Right hindlimb (tissue), 1 donor: Measurements from ENCODE around the gene ECI1.

Experiments
- DNase-seq: peaks from one replicate; pipeline ENCODE4 v3.0.0-alpha.2; 2018

ECI1 gene

GRCh38 chr16:2194166-2194834, 57.1 kb downstream of the ECI1 start:
- no peak for DNase-seq

DNA sequence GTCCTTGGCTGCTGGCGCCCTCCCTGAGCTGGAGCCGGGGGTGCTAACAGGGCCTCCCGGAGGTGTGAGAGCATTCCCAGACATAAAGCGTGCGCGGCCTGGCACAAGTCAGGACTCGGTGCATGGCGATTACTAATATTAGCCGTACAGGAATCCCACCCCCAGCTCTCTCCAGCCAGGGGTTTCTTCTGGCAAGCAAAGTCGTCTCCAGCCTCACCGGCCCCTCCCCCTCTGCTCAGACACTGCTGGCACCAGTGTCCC, 60.0 kb downstream of the ECI1 start:
- no peak for DNase-seq

DNA sequence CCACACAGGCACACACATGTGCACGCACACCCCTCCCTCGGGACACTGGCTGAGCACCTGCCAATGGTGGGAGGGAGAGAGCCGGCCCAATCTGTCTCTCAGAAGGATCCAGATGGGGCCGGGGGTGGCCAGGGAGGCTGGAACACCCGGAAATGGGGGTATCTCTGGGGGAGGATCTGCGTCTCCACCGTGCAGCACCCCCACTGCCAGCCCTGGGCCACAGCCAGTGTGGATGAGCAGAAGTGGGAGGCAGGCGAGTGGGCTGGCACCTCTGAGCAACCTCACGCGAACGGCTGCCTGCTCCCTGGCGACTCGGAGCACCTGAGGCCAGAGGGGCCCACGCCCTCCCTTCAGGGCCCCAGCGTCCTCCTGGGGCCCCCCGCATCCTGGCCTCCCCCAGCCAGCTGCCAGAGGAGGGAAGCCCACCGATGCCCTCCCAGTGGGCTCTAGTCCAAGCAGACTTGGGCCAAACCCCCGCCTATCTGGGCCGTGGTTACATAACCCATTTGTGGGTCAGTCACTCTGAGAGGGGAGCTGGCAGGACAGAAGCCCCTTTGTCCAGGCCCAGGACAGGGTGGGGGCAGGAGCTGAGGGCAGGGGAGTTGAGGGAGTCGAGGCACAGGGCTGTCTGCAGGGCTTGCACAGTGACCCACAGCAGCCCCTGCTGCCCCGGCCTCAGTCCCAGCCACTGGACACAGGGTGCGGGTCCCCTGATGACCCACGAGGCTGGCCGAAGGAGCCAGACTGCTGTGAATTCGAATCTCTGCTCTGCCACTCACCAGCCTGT, 60.5 kb downstream of the ECI1 start:
- DNase-seq = no peak

DNA sequence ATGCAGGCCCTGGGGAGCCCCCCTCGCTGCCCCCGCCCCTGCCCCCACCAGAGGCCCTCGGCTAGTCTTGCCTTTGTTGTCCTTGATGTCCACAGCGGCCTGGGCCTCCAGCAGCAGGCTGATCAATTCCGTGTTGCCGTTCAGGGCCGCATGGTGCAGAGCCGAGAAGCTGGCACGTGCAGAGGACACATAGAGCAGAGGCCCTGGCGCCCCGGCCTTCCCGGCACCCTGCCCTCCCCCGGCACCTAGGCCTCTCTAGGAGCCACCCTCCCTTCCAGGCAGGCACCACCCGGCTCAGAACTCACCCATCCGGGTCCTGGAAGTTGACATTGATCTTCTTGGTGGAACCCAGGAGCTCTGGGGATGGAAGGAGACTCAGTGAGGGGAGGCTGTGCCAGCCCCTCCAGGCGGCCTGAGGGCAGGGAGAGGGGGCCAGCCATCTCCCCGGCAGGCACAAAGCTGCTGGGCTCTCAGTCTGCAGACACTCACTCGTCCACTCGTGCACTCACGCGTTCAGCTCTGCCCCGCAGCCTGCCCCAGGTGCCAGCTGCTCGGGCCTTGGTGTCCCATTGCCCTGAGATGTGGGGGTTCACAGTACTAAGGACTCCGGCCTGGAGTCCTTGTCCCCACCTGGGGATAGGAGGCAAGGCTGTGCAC, 61.3 kb downstream of the ECI1 start:
- DNase-seq = no peak
